Stimulated activated CD4-positive, alpha-beta T cell treated with anti-CD3 and anti-CD28 coated beads, Interleukin-15, amount 100 ng/mL, for 1 hour (primary cell): ENCODE data around the gene TNIP3.
"Not testable (repeated sequence)": the region's sequence is repeated elsewhere in the genome, so short reads cannot be mapped to it uniquely, and the experiment has no call there.

Experiments
- DNase-seq, 2 donors: peaks; one replicate each; pipeline ENCODE4 v3.0.0-alpha.2; 2020; ENCODE audit warnings: low read depth in 1 of 2, low spot score in 1 of 2

The TNIP3 gene

GRCh38 chr4:121180558-121180957, 16.4 kb upstream of the TNIP3 start:
- DNase-seq: no peak

- DNase-seq: no peak
Measured at GRCh38 chr4:121177246-121178137, 13.4 kb upstream of the TNIP3 start.

GRCh38 chr4:121176082-121176934, 12.2 kb upstream of the TNIP3 start:
- DNase-seq: no peak

- DNase-seq: not testable (repeated sequence)
Measured at GRCh38 chr4:121171477-121171876, 7.4 kb upstream of the TNIP3 start.

GRCh38 chr4:121168446-121169281, 4.5 kb upstream of the TNIP3 start:
- no peak for DNase-seq

GRCh38 chr4:121166976-121167375, 2.9 kb upstream of the TNIP3 start:
- DNase-seq: no peak

- no peak for DNase-seq
Measured at GRCh38 chr4:121165206-121165605, 1.1 kb upstream of the TNIP3 start.

GRCh38 chr4:121156822-121157769, 7.0 kb downstream of the TNIP3 start:
- peak in 1 of 2 donors; percentile 8 for DNase-seq

- no peak for DNase-seq
Measured at GRCh38 chr4:121155893-121156292, 8.2 kb downstream of the TNIP3 start.

- DNase-seq: no peak
Measured at GRCh38 chr4:121154103-121154515, 10.0 kb downstream of the TNIP3 start.

- DNase-seq: no peak
Measured at GRCh38 chr4:121151942-121152341, 12.2 kb downstream of the TNIP3 start.

GRCh38 chr4:121150486-121150885, 13.6 kb downstream of the TNIP3 start:
- no peak for DNase-seq

GRCh38 chr4:121150003-121150402, 14.1 kb downstream of the TNIP3 start:
- DNase-seq: no peak

GRCh38 chr4:121148621-121149020, 15.5 kb downstream of the TNIP3 start:
- DNase-seq: no peak

- no peak for DNase-seq
Measured at GRCh38 chr4:121148000-121148399, 16.1 kb downstream of the TNIP3 start.

GRCh38 chr4:121146530-121146929, 17.6 kb downstream of the TNIP3 start:
- DNase-seq: no peak

GRCh38 chr4:121145430-121145829, 18.7 kb downstream of the TNIP3 start:
- DNase-seq: no peak

GRCh38 chr4:121144021-121144420, 20.1 kb downstream of the TNIP3 start:
- no peak for DNase-seq

- no peak for DNase-seq
Measured at GRCh38 chr4:121143131-121143530, 21.0 kb downstream of the TNIP3 start.
